Prostate gland (tissue), 2 donors: ENCODE data around the gene KRTAP21-2.

Source experiments
- CTCF ChIP-seq, 4 experiments: fragments of 200-600 bp in 2 of 4; fragments of 450-650 bp in 2 of 4; sonication (generic) in 2 of 4; IDR thresholded peaks; 1 replicate in 3 of 4; 2 replicates in 1 of 4; pipeline ENCODE4 v1.5.1; 2016 to 2019; ENCODE audit warnings: antibody characterized with exemption in 4 of 4, mild to moderate bottlenecking in 2 of 4, moderate library complexity in 2 of 4
- POLR2AphosphoS5 ChIP-seq: sonication (generic); formaldehyde crosslinking; IDR thresholded peaks from one replicate; pipeline ENCODE4 v1.6.1; 2017; ENCODE audit warnings: antibody characterized with exemption

- TF ChIP-seq POLR2AphosphoS5 = no peak
- TF ChIP-seq CTCF (IDR thresholded peaks at IDR 0.05) = no peak
These were observed 6.6 kb downstream of the KRTAP21-2 start for GRCh38 chr21:30740462-30740861.
